Measurements from ENCODE around the gene SERPINA10.
"Not testable (repeated sequence)": the region's sequence is repeated elsewhere in the genome, so short reads cannot be mapped to it uniquely, and the experiment has no call there.

The SERPINA10 gene

DNA sequence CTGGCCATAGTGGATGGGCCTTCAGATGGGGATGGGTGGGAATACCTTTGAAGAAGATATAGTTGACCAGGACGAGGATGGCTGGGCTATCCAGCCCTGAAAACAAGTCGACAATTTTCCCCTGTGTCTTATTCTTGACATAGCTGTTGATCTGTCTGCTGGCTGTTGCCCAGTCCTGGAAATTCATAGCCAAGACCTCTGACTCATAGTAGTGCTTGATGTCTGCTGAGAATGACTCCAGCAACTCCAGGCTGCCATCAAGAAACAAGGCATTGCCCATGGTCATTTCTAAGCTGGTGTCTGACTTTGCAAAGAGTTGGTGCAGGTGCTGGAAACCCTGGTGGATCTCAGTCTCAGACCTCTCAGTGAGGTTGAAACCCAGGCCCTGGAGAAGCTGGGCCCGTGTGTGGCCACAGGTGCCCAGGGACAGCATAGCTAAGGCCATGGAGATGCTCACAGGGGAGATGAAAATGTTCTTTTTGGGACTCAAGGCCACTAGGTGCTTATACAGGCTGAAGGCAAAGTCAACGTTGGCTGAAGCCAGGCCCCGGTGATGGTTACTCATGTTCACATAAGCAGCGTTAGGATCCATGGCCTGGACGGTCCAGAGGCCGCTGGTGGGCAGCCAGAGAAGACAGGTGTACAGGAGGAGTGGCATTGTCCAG lies 21.1 kb upstream of the SERPINA10 start:
- no peak for DNase-seq (ENCODE audit: low spot score)

GRCh38 chr14:94312481-94313246 lies 19.6 kb upstream of the SERPINA10 start:
- DNase-seq (ENCODE audit: low spot score): no peak

DNA sequence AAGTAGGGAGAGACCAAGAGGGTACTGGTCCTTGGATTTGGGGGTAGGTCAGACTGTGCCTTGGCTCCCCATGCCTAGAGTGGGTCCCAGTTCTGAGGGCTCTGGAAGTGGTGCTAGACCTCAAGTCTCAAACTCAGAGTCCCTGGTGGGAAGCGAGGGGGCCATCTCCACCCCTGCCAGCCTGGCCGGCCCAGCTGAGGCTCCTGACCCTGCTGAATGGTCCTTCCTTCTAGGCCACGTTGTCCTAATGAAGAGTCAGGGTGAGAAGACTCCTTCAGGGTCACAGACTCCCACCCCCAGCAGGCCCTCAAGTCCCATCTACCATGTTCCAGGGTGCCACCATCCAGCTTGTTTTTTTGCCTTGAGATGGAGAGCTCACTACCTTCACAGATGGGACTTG lies 17.2 kb upstream of the SERPINA10 start:
- no peak for DNase-seq (ENCODE audit: low spot score)

DNA sequence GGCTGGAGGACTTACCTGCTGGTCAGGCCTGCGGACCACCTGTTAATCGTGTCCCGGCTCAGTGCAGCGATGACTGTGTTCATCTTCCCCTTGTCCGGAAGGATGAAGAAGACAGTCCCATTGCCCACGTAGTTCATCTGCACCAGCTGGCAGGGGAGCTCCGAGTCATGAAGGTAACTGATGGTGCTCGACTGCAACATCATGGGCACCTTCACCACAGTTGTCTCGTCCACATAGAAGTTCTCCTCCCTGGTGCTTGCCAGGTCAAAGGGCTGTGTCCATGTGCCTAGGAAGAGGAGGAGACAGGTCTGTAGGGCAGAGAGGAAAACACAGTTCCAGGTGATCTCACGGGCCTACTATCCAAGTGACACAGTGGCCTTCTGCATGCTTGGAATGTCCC lies 16.7 kb upstream of the SERPINA10 start:
- no peak for DNase-seq (ENCODE audit: low spot score)

- no peak for DNase-seq (ENCODE audit: low spot score)
These were observed 14.4 kb upstream of the SERPINA10 start for GRCh38 chr14:94307410-94307992.

DNA sequence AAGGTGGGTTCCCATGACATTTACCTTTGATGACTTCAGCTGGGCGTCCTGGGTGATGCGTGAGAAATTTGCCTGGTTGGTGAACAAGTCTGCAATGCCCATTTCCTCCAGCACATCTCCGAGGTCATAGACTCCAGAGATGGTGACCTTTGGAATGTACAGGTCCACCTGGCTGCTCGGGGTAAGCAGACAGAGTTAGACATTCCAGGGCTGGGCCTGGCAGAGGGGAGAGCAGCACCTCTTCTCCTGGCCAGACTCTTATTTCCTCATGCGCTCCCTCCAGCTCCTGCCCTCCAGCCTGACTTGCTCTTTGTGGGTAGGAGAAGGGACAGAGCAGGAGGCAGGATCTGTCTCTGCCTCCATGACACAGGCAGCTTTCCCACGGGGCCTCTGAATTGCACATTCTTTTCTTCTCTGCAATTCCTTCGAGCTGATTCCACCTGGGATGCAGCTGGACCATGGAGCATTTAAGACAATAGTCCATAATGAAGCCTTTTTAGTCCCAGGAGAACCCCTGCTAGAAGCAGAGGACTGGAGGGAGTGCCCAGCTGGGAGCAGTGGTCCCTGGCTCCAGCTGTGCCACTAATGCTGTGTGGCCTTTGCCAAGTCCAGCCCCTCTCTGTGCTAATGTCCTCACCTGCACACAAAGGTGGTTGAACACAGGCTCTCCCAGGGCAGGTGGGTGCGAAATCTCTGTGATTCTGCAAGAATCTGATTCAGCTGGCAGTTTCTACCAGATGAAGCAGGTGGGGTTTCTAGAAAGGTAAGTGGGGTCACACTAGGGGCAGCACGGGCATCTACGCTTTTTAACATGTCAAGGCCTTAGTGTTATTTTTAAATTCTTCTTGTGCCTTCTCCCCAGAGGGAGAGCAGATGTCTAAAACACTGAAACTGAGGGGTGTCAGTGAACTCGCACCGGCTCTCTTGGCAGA lies 13.2 kb upstream of the SERPINA10 start:
- no peak for DNase-seq (ENCODE audit: low spot score)

GRCh38 chr14:94305620-94306019 lies 12.6 kb upstream of the SERPINA10 start:
- DNase-seq (ENCODE audit: low spot score): no peak

DNA sequence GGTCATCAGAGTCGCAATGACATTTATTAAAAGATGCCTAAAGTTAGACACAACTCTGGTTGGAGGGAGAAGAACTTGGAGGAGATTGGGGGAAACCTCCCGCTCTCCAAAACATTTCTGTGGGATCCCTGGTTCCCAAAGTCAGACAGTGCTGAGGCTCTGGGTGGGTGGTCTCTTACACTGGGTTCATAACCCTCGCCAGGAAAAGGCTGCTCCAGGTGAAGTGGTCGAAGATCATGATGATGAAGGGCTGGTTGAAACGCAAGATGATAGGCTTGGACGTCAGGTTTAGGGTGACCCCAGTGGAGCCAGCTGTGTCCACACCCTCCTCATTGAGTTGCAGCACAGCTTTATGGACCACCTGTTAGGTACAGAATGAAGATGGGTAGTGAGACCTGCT lies 11.2 kb upstream of the SERPINA10 start:
- DNase-seq (ENCODE audit: low spot score): no peak

DNA sequence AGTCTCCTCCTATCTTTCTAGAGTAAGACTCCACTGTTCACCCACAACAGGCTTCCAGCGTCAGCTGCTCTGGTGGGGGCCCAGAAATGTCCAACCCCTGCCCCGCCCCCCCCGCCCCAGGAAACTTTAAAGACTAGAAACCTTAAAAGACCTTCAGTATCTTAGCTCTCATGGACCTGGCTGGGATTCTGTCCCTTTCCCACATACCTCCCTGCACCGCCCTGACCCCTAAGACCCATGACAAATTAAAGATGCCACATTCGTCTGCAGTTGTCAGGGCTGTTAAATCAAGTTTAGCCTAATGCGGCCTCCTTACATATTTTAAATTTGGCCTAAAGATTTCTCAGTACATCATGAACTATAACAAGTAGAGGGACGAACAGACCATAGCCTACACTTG lies 10.0 kb upstream of the SERPINA10 start:
- DNase-seq (ENCODE audit: low spot score): no peak

GRCh38 chr14:94298130-94298529 lies 5.1 kb upstream of the SERPINA10 start:
- DNase-seq (ENCODE audit: low spot score): no peak

GRCh38 chr14:94296181-94296545 lies 3.1 kb upstream of the SERPINA10 start:
- not testable (repeated sequence) for DNase-seq (ENCODE audit: low spot score)

DNA sequence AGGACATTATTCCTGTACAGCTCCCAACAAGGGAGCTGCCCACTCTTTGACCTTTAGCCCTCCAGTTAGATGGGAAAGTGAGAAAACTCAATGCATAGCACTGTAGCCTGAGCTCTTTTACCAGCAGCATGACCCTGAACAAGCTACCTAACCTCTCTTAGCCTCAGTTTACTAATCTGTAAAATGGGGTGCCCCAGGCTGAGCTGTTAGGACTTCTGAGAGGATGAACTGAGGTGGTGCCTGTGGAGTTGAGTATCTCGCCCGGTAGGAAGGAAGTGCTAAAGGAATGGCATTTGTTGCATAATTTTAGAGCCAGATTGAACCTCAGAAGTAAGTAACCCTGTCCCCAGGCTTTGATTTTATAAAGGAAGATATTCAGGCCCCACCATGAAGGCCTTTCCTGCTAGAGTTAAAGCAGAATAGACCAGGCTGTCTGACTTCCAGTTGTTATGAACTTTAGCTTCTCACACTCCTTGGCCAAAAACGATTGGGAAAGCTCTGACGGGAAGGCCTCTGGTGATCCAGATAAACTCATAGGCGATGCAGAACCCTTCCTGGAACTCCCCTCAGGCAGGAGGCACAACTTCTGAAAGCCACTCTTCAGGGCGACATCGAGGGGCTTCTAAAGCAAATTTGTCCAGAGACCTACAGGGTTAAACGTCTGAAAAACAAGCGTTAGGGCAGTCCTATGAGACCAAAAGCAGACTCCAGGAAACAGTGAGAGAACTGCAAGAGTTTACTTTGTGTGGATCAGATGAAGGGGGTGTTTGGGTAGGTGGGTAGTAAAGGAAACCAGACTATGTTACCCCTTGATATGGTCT lies 2.5 kb upstream of the SERPINA10 start:
- no peak for DNase-seq (ENCODE audit: low spot score)

DNA sequence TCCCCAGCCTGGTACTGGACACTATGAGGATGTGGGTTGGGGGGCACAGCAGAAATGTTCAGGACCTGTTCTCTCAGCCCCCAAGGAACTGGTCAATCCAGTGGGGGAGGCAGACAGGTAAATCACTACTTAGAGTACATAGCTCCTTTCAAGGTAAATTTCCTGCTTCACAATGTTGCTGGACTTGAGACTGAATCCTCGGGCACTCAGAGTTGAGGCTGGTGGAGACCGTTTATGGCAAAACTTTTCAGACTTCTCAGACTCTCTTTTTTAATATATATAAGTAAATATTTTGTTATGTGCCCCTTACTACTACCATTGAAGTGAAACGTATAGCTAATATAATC lies 483 bp upstream of the SERPINA10 start:
- no peak for DNase-seq (ENCODE audit: low spot score)

- DNase-seq (ENCODE audit: low spot score): no peak
These were observed 569 bp downstream of the SERPINA10 start for GRCh38 chr14:94292526-94292871.

- DNase-seq (ENCODE audit: low spot score): no peak
These were observed 1.1 kb downstream of the SERPINA10 start for GRCh38 chr14:94291906-94292525.

- no peak for DNase-seq (ENCODE audit: low spot score)
These were observed 1.7 kb downstream of the SERPINA10 start for GRCh38 chr14:94291159-94291905.

- DNase-seq (ENCODE audit: low spot score): no peak
These were observed 2.9 kb downstream of the SERPINA10 start for GRCh38 chr14:94290197-94290596.

- DNase-seq (ENCODE audit: low spot score): no peak
These were observed 4.2 kb downstream of the SERPINA10 start for GRCh38 chr14:94288610-94289465.

DNA sequence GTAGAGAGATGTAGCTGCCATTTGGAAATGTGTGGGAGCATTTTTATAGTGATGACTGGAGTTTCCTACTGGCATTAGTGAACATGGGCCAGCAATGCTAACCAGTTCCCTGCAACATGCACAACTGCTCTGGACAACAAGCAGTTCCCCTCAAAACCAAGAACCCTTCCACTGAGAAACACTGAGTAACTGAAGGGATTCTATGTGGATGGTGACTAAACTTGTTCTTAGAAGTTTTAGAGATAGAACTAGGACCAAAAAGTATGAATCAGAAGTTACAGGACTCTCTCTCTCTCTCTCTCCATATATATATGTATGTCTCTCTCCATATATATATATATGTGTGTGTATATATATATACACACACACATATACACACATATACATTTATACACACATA lies 7.9 kb downstream of the SERPINA10 start:
- DNase-seq (ENCODE audit: low spot score): no peak

DNA sequence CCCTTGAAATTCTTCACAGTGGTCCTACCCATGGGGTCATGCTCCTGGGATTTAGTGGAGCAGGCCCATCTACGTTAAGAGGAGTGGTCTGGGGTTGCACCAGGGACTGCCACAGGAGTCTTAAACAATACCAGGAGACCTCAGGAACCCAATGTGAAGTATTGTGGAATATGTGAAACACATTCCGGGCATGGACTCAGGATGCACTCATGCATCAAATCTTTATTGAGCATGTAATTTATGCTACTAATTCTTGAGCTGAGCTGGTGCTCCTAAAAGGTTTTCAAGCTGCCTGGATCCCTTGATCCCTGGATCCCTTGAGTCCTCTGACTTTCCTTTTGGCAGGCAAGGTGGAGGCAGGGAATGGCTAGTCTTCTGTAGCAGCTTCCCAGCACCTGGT lies 8.8 kb downstream of the SERPINA10 start:
- DNase-seq (ENCODE audit: low spot score): no peak
